Measurements from ENCODE around the gene TRIM49C.
"Not testable (repeated sequence)": the region's sequence is repeated elsewhere in the genome, so short reads cannot be mapped to it uniquely, and the experiment has no call there.

DNA sequence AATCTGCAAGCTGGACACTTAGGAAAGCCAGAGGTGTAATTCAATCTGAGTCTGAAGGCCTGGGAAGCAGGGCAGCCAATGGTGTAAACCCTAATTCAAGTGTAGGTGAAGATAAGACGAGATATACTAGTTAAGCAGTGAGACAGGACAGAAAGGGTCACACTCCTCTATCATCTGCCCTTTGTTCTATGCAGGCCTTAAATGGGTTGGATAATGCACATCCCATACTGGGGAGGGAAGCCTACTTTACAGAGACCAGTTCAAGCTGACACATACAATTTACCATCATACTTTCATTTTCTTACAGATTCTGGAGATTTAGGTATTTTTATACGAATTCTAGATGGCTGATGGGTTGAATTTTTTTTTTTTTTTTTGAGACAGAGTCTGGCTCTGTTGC is 57.8 kb downstream of the TRIM49C start:
- TF ChIP-seq, protein P1, sequence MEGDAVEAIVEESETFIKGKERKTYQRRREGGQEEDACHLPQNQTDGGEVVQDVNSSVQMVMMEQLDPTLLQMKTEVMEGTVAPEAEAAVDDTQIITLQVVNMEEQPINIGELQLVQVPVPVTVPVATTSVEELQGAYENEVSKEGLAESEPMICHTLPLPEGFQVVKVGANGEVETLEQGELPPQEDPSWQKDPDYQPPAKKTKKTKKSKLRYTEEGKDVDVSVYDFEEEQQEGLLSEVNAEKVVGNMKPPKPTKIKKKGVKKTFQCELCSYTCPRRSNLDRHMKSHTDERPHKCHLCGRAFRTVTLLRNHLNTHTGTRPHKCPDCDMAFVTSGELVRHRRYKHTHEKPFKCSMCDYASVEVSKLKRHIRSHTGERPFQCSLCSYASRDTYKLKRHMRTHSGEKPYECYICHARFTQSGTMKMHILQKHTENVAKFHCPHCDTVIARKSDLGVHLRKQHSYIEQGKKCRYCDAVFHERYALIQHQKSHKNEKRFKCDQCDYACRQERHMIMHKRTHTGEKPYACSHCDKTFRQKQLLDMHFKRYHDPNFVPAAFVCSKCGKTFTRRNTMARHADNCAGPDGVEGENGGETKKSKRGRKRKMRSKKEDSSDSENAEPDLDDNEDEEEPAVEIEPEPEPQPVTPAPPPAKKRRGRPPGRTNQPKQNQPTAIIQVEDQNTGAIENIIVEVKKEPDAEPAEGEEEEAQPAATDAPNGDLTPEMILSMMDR (IDR thresholded peaks at IDR 0.05): not testable (repeated sequence)
- TF ChIP-seq POLR2A (IDR thresholded peaks at IDR 0.05): not testable (repeated sequence)

All from right lobe of liver (tissue), 4 donors.